ENCODE data around the gene FILIP1L. TPM values are rescaled to one million over a fixed set of nuclear protein-coding genes. Genes with fewer than 3 reads are reported as not detected.

The FILIP1L gene
- total RNA-seq, 1 experiment from 2014 or later = 0.07 TPM

DNA sequence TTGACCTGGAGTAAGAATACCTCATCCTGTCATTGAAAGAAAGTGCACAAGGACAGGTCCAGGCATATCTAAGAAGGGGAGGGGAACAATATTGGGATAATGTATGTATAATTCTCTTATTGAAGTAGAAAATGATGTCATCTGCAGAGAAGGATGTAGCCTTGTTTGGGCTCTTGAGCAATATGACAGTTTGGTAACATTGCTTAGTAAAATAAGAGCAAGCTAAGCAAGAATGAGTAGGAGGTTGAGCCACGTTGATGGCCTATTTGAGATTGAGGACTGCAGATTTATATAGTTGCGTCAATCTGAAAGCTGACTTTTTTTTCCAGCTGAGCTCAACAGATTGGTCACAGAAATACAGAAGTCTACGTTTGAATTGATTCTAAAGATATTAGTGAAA is 145.2 kb downstream of the FILIP1L start:
- Histone ChIP-seq H3T11ph (ENCODE audit: low read length) (no peak overlapping the region), H3K14ac (ENCODE audit: insufficient read depth, low read length) (no peak overlapping the region), H3K4ac (ENCODE audit: low read depth, low read length) (no peak overlapping the region), H3K18ac (ENCODE audit: insufficient read length, low read depth, low read length) (no peak overlapping the region), H3K27ac (ENCODE audit: insufficient read length, low read depth, low read length) (no peak overlapping the region), H3K56ac (ENCODE audit: insufficient read length, low read depth, low read length) (no peak overlapping the region), H2BK15ac (ENCODE audit: low read depth, low read length) (no peak overlapping the region), H2AK5ac (ENCODE audit: insufficient read length, low read length) (no peak overlapping the region), H4K8ac (replicated peaks; ENCODE audit: insufficient read length, low read depth, low read length) (no peak overlapping the region), H3K9ac (ENCODE audit: extremely low read depth, insufficient read length, low read length) (no peak overlapping the region), H3K79me1 (ENCODE audit: insufficient read depth, low read depth, low read length, poor library complexity, severe bottlenecking) (no peaks in the 10 kb centered on the region), H3K79me2 (ENCODE audit: insufficient read depth, low read length) (no peaks in the 10 kb centered on the region), H3K4me1 (ENCODE audit: insufficient read depth, low read length) (no peaks in the 10 kb centered on the region), H4K20me1 (ENCODE audit: control insufficient read depth, insufficient read depth, insufficient read length) (no peaks in the 10 kb centered on the region), H4K5ac (ENCODE audit: insufficient read length, low read depth, low read length) (no peak overlapping the region), H2BK20ac (ENCODE audit: low read depth, low read length, poor library complexity, severe bottlenecking) (no peak overlapping the region), H3K9me3 (ENCODE audit: control insufficient read depth, low read depth, low read length) (no peaks in the 10 kb centered on the region), H2AFZ (ENCODE audit: low read length) (no peak overlapping the region), H4K91ac (ENCODE audit: insufficient read length, low read depth, low read length) (no peak overlapping the region), H3K23me2 (ENCODE audit: insufficient read length, low read depth, low read length, poor library complexity, severe bottlenecking) (no peaks in the 10 kb centered on the region), H2BK12ac (ENCODE audit: insufficient read length, low read depth, low read length) (no peak overlapping the region), H3K23ac (ENCODE audit: insufficient read length, low read depth, low read length) (no peak overlapping the region), H2BK120ac (ENCODE audit: low read depth, low read length, poor library complexity, severe bottlenecking) (no peak overlapping the region), H3K4me2 (ENCODE audit: insufficient read depth, insufficient read length, low read length) (no peak overlapping the region), H3K27me3 (ENCODE audit: insufficient read depth, low read length) (no peaks in the 10 kb centered on the region), H2BK5ac (ENCODE audit: insufficient read length, low read length) (no peak overlapping the region)
- no peak for DNase-seq
- no peaks in the 10 kb centered on the region for H3K4me1 Mint-ChIP-seq
- H3K4me3 Mint-ChIP-seq = no peak overlapping the region
- no peak overlapping the region for H3K27ac Mint-ChIP-seq
- no peaks in the 10 kb centered on the region; a peak in 1 of 7 replicates for H3K36me3 Mint-ChIP-seq (ENCODE audit: insufficient read depth in 1 of 3, low read depth in 3 of 3)
- no peaks in the 10 kb centered on the region for H3K27me3 Mint-ChIP-seq (ENCODE audit: low read depth)
- no peaks in the 10 kb centered on the region for H3K9me3 Mint-ChIP-seq
- TF ChIP-seq, protein P1, sequence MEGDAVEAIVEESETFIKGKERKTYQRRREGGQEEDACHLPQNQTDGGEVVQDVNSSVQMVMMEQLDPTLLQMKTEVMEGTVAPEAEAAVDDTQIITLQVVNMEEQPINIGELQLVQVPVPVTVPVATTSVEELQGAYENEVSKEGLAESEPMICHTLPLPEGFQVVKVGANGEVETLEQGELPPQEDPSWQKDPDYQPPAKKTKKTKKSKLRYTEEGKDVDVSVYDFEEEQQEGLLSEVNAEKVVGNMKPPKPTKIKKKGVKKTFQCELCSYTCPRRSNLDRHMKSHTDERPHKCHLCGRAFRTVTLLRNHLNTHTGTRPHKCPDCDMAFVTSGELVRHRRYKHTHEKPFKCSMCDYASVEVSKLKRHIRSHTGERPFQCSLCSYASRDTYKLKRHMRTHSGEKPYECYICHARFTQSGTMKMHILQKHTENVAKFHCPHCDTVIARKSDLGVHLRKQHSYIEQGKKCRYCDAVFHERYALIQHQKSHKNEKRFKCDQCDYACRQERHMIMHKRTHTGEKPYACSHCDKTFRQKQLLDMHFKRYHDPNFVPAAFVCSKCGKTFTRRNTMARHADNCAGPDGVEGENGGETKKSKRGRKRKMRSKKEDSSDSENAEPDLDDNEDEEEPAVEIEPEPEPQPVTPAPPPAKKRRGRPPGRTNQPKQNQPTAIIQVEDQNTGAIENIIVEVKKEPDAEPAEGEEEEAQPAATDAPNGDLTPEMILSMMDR (conservative IDR thresholded peaks at IDR 0.05) = no peak
- no CpG with 5 or more reads among the region's 3 CpGs for WGBS (ENCODE audit: extremely low coverage, insufficient read length, low lambda C conversion rate)
